HG02943 (cell line): ENCODE measurements around the gene NAV2.

Experiments used
- ATAC-seq: cut with Tn5 transposase; IDR thresholded peaks from one replicate; pipeline ENCODE4 v1.9.1; 2021; ENCODE audit warnings: mild to moderate bottlenecking, low read depth, moderate library complexity; ENCODE audit not compliant: unreplicated experiment

The NAV2 gene

GRCh38 chr11:19714387-19715363 is 2.0 kb downstream of the NAV2 start:
- no peak for ATAC-seq

GRCh38 chr11:19715373-19715772 is 2.7 kb downstream of the NAV2 start:
- no peak for ATAC-seq

- no peak for ATAC-seq
These were observed 5.4 kb downstream of the NAV2 start for GRCh38 chr11:19718051-19718450.

GRCh38 chr11:19718951-19719350 is 6.3 kb downstream of the NAV2 start:
- no peak for ATAC-seq

GRCh38 chr11:19719960-19720359 is 7.3 kb downstream of the NAV2 start:
- ATAC-seq = no peak

- ATAC-seq = no peak
These were observed 8.5 kb downstream of the NAV2 start for GRCh38 chr11:19721176-19721575.

GRCh38 chr11:19722702-19723101 is 10.1 kb downstream of the NAV2 start:
- no peak for ATAC-seq

- ATAC-seq = no peak
These were observed 11.1 kb downstream of the NAV2 start for GRCh38 chr11:19723572-19724342.

GRCh38 chr11:19724765-19725164 is 12.1 kb downstream of the NAV2 start:
- no peak for ATAC-seq

GRCh38 chr11:19725379-19726079 is 12.9 kb downstream of the NAV2 start:
- ATAC-seq = no peak

- ATAC-seq = no peak
These were observed 14.6 kb downstream of the NAV2 start for GRCh38 chr11:19727246-19727645.

- ATAC-seq = no peak
These were observed 15.8 kb downstream of the NAV2 start for GRCh38 chr11:19728436-19728835.

- ATAC-seq = no peak
These were observed 16.5 kb downstream of the NAV2 start for GRCh38 chr11:19729141-19729540.

- no peak for ATAC-seq
These were observed 17.7 kb downstream of the NAV2 start for GRCh38 chr11:19730373-19730772.

- no peak for ATAC-seq
These were observed 21.5 kb downstream of the NAV2 start for GRCh38 chr11:19734171-19734570.

GRCh38 chr11:19735157-19735908 is 22.7 kb downstream of the NAV2 start:
- ATAC-seq = no peak

GRCh38 chr11:19735909-19736498 is 23.4 kb downstream of the NAV2 start:
- ATAC-seq = no peak

- no peak for ATAC-seq
These were observed 24.2 kb downstream of the NAV2 start for GRCh38 chr11:19736831-19737230.

- no peak for ATAC-seq
These were observed 24.9 kb downstream of the NAV2 start for GRCh38 chr11:19737575-19737974.

GRCh38 chr11:19738124-19738523 is 25.5 kb downstream of the NAV2 start:
- ATAC-seq = no peak
